Measurements from ENCODE around the gene LAMA2. TPM values are rescaled to one million over a fixed set of nuclear protein-coding genes. Genes with fewer than 3 reads are reported as not detected.

The LAMA2 gene
- total RNA-seq, 2 experiments from 2014 or later = 0.69 to 1.5 TPM

DNA sequence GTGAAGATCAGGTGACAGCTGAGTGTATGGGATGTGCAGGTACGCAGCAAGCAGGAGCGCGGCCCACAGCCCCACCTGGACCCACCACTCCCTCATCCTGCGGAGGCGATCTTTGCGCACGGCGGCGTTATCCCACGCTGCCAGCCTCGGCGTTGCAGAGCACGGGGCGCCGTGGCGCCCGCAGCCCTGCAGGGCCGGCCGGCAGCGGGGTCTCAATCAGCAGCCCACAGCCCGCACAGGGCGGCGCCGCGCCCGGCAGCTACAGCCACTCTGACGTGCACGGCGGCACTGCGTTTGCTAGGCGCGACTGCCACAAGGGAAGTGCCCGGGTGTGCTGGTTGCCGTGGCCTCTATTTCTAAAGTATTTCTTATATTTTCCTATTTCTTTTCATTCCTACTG, 46.9 kb downstream of the LAMA2 start:
- intact Hi-C loops (cut with micrococcal nuclease) = no loop called here
- DNase-seq = no peak
- ChIA-PET POLR2A (no interaction called here), CTCF (no interaction called here)
- H3K27ac Mint-ChIP-seq = no peak overlapping the region
- H3K36me3 Mint-ChIP-seq (ENCODE audit: low read depth) = no peaks in the 10 kb centered on the region
- no peaks in the 10 kb centered on the region for H3K4me1 Mint-ChIP-seq (ENCODE audit: low read depth)
- TF ChIP-seq, protein P1, sequence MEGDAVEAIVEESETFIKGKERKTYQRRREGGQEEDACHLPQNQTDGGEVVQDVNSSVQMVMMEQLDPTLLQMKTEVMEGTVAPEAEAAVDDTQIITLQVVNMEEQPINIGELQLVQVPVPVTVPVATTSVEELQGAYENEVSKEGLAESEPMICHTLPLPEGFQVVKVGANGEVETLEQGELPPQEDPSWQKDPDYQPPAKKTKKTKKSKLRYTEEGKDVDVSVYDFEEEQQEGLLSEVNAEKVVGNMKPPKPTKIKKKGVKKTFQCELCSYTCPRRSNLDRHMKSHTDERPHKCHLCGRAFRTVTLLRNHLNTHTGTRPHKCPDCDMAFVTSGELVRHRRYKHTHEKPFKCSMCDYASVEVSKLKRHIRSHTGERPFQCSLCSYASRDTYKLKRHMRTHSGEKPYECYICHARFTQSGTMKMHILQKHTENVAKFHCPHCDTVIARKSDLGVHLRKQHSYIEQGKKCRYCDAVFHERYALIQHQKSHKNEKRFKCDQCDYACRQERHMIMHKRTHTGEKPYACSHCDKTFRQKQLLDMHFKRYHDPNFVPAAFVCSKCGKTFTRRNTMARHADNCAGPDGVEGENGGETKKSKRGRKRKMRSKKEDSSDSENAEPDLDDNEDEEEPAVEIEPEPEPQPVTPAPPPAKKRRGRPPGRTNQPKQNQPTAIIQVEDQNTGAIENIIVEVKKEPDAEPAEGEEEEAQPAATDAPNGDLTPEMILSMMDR (IDR thresholded peaks at IDR 0.05) = no peak
- ATAC-seq = no peak
- H3K27me3 Mint-ChIP-seq = peaks cover 12% of the 10 kb centered on the region
- no peak overlapping the region for H3K4me3 Mint-ChIP-seq
- no peaks in the 10 kb centered on the region for H3K9me3 Mint-ChIP-seq

DNA sequence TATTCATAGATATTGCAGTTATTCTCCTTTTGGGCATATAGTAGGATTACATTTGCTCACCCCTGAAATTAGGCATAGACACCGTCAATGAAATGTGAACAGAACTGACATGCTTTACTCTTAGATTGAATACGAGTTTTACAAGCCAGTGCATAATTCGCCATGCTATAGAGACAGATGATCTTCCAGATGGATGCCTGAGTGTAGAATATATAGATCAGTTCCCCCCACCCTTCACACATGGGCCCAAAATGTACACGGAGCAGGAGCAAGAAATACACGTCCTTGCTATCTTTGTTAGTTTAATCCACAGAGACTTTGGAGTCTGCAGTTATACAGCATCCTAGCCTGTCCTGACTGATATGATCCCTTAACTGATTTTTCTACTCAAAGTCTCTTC, 47.4 kb downstream of the LAMA2 start:
- DNase-seq = no peak
- ATAC-seq = no peak
- Mint-ChIP-seq H3K36me3 (ENCODE audit: low read depth) (no peaks in the 10 kb centered on the region), H3K27me3 (peaks cover 12% of the 10 kb centered on the region), H3K27ac (no peak overlapping the region), H3K4me1 (ENCODE audit: low read depth) (no peaks in the 10 kb centered on the region), H3K9me3 (no peaks in the 10 kb centered on the region), H3K4me3 (no peak overlapping the region)
- TF ChIP-seq, protein P1 (IDR thresholded peaks at IDR 0.05) = no peak
- ChIA-PET POLR2A (no interaction called here), CTCF (no interaction called here)
- intact Hi-C loops (cut with micrococcal nuclease) = no loop called here

DNA sequence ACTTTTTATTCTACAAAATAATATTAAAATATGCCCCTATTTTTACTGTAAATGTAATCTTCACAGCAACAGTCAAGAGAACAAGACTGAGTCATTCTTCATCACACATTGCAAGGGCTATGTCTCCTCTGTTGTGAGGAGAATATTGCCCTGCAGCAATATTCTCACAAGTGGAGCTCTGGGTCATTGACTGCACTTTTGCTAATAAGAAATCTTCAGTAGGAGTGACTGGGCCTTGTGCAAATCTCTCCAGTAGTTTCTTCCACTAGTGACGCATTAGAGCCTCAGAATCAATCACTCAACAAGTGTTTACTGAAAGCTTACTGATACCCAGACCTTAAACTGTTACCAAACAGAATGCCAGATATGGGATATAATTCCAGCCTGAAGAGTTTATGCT, 49.1 kb downstream of the LAMA2 start:
- Mint-ChIP-seq H3K27ac (no peak overlapping the region), H3K9me3 (no peaks in the 10 kb centered on the region), H3K4me1 (ENCODE audit: low read depth) (no peaks in the 10 kb centered on the region), H3K27me3 (peaks cover 17% of the 10 kb centered on the region), H3K4me3 (no peak overlapping the region), H3K36me3 (ENCODE audit: low read depth) (no peaks in the 10 kb centered on the region)
- POLR2A ChIA-PET = no interaction called here
- no peak for ATAC-seq
- DNase-seq = no peak
- TF ChIP-seq, protein P1 (IDR thresholded peaks at IDR 0.05) = no peak
- intact Hi-C loops (cut with micrococcal nuclease) = no loop called here
- CTCF ChIA-PET = no interaction called here

GRCh38 chr6:128950864-128951263, 67.9 kb downstream of the LAMA2 start:
- no peak overlapping the region for H3K27ac Mint-ChIP-seq
- ATAC-seq (no peak), DNase-seq (no peak)
- TF ChIP-seq, protein P1 (IDR thresholded peaks at IDR 0.05) = no peak
- intact Hi-C loops (cut with micrococcal nuclease) = no loop called here
- H3K9me3 Mint-ChIP-seq = no peaks in the 10 kb centered on the region
- POLR2A ChIA-PET = no interaction called here
- H3K27me3 Mint-ChIP-seq = peaks cover 5% of the 10 kb centered on the region
- no peak overlapping the region for H3K4me3 Mint-ChIP-seq
- H3K36me3 Mint-ChIP-seq (ENCODE audit: low read depth) = no peaks in the 10 kb centered on the region
- no peaks in the 10 kb centered on the region for H3K4me1 Mint-ChIP-seq (ENCODE audit: low read depth)
- CTCF ChIA-PET = no interaction called here

DNA sequence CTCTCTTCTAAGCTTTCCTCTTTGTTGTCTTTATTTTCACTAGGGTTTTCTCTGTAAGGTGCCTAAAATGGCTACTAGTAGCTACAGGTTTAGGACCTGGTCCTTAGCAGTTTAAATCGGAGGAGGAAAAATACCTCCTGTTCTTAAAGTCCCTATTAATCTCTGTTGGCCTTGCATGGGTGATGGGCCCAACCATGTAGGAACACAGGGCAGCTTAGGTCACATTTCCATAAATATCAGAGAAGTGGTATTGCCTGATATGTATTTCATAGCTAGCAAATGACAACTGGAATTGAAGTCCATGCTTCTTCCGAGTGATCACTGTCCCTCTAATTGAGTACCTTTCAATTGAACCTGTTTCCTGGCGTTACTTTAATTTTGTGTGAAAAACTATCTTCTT, 70.0 kb downstream of the LAMA2 start:
- no peaks in the 10 kb centered on the region for H3K36me3 Mint-ChIP-seq (ENCODE audit: low read depth)
- intact Hi-C loops (cut with micrococcal nuclease) = no loop called here
- no peak for ATAC-seq
- peaks cover 5% of the 10 kb centered on the region for H3K27me3 Mint-ChIP-seq
- CTCF ChIA-PET = no interaction called here
- H3K4me3 Mint-ChIP-seq = no peak overlapping the region
- H3K9me3 Mint-ChIP-seq = no peaks in the 10 kb centered on the region
- no peak for DNase-seq
- POLR2A ChIA-PET = no interaction called here
- TF ChIP-seq, protein P1 (IDR thresholded peaks at IDR 0.05) = no peak
- H3K27ac Mint-ChIP-seq = no peak overlapping the region
- H3K4me1 Mint-ChIP-seq (ENCODE audit: low read depth) = no peaks in the 10 kb centered on the region

All from activated CD8-positive, alpha-beta T cell treated with anti-CD3 and anti-CD28 coated beads for 36 hours (primary cell).